D721Med (cell line): ENCODE measurements around the gene MATK.

Experiments used
- DNase-seq: peaks from one replicate; pipeline ENCODE4 v3.0.0; 2011; ENCODE audit warnings: low spot score; ENCODE audit not compliant: insufficient read length
- FAIRE-seq: peaks from 2 replicates; lab custom pipeline; 2011; peaks lifted over from hg19 to GRCh38; lab: Jason Lieb, UNC
- CTCF ChIP-seq: IDR thresholded peaks from 2 replicates; pipeline ENCODE4 v1.5.1; 2012; ENCODE audit warnings: mild to moderate bottlenecking, control low read depth; ENCODE audit not compliant: insufficient read depth; ENCODE audit errors: missing control alignments

The MATK gene

GRCh38 chr19:3807131-3807480 lies 20.9 kb upstream of the MATK start:
- DNase-seq (no peak), FAIRE-seq (no peak)
- no peak for TF ChIP-seq CTCF

- no peak for FAIRE-seq
- no peak for DNase-seq
- no peak for TF ChIP-seq CTCF
Measured at GRCh38 chr19:3805859-3806258, 19.7 kb upstream of the MATK start.

GRCh38 chr19:3804429-3804828 lies 18.2 kb upstream of the MATK start:
- no peak for DNase-seq
- no peak for TF ChIP-seq CTCF
- no peak for FAIRE-seq

GRCh38 chr19:3803986-3804385 lies 17.8 kb upstream of the MATK start:
- TF ChIP-seq CTCF = no peak
- DNase-seq (no peak), FAIRE-seq (no peak)

GRCh38 chr19:3803114-3803888 lies 17.1 kb upstream of the MATK start:
- no peak for DNase-seq
- no peak for TF ChIP-seq CTCF
- FAIRE-seq = no peak

GRCh38 chr19:3801412-3802096 lies 15.4 kb upstream of the MATK start:
- no peak for TF ChIP-seq CTCF
- DNase-seq (no peak), FAIRE-seq (no peak)

- DNase-seq = no peak
- TF ChIP-seq CTCF = no peak
- FAIRE-seq = no peak
Measured at GRCh38 chr19:3800996-3801395, 14.8 kb upstream of the MATK start.
